WI38 (cell line): Measurements from ENCODE around the gene TNFRSF4.

Experiments used
- H3K4me3 ChIP-seq: 2 replicates; pipeline ENCODE4 v1.5.1; 2011; ENCODE audit warnings: low read depth, mild to moderate bottlenecking, control low read depth, low read length
- TF ChIP-seq, protein P1 (sequence below): IDR thresholded peaks from 2 replicates; pipeline ENCODE4 v1.5.1; 2012; ENCODE audit warnings: low read depth, mild to moderate bottlenecking, control low read depth, low read length

Gene TNFRSF4

DNA sequence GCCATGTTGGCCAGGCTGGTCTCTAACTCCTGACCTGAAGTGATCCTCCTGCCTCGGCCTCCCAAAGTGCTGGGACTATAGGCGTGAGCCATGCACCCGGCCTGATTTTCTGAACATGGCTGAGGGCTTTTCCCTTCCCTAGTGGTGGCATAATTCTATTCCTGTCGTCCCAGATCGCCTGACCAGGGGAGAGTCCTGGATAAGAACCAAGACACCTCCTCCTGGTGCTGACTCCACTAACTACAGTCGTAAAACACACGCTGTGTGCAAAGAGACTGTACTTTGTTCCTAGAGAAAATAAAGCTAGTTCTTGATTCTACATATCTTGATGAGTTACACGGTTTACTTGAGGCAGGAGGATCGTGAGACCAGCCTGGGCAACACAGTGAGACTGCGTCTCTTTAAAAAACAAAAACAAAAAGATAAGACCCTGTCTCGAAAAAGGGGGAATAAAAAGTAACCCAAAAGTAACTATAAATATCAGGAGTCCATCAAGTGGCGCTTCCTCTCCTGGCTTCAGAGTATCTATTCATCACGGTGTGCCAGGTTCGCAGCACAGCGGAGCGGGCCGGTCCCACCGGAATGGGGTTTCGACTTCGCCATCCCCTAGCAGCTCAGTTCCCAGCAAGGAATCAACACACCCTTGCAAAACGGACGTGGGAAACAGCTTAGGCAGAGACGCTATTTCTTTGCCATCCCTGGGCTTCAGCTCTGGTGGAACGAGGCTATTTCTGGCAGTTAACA, 16.9 kb upstream of the TNFRSF4 start:
- TF ChIP-seq, protein P1, sequence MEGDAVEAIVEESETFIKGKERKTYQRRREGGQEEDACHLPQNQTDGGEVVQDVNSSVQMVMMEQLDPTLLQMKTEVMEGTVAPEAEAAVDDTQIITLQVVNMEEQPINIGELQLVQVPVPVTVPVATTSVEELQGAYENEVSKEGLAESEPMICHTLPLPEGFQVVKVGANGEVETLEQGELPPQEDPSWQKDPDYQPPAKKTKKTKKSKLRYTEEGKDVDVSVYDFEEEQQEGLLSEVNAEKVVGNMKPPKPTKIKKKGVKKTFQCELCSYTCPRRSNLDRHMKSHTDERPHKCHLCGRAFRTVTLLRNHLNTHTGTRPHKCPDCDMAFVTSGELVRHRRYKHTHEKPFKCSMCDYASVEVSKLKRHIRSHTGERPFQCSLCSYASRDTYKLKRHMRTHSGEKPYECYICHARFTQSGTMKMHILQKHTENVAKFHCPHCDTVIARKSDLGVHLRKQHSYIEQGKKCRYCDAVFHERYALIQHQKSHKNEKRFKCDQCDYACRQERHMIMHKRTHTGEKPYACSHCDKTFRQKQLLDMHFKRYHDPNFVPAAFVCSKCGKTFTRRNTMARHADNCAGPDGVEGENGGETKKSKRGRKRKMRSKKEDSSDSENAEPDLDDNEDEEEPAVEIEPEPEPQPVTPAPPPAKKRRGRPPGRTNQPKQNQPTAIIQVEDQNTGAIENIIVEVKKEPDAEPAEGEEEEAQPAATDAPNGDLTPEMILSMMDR, result no peak
- H3K4me3 ChIP-seq, result peak overlapping the region; percentile 88

DNA sequence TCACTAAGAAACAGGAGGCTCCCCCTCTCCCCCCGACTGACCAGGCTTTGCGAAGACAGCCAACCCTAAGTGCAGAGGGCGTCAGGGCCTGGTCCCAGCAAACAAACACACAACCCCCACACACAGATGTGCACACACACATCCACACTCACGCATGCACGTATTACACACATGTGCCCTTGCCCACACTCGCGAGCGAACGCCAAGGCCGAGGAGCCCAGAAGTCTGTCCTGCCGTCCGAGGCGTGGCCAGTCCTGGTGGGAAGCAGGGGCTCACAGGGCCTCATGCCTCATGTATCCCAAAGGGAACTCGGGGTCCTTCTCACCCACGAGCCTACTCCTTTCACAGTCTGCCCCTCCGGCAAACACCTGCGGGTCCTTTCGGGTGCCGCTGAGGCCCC, 15.8 kb upstream of the TNFRSF4 start:
- TF ChIP-seq, protein P1, result no peak
- no peak overlapping the region for H3K4me3 ChIP-seq

DNA sequence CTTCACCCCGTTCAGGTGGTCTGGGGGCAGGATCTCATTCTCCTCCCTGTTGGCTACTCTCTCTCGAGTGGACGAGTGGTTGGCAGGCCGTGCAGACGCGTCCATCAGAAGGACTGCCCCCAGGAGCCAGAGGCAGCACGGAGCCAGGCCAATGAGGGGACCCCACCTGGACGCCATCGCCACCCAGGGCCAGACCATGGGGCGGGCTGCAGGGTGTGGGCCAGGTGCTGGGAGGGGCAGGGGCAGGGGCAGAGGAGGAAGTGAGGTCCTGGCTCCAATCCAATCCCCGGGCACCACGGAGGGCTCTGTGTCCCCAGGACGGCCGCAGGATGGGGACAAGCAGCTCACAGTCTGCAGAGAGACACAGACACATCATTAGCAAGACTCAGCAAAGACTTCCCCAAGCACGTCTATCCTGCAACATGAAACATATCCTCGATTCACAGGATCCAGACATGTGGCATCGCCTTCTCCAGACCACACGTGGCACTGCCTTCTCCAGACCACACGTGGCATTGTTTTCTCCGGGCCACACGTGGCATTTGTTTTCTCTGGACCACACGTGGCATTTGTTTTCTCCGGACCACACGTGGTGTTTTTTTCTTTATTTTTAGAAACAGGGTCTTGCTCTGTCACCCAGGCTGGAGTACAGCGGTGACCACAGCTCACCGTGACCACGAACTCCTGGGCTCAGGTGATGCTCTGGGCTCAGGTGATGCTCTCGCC, 14.8 kb upstream of the TNFRSF4 start:
- TF ChIP-seq, protein P1, result no peak
- no peak overlapping the region for H3K4me3 ChIP-seq

DNA sequence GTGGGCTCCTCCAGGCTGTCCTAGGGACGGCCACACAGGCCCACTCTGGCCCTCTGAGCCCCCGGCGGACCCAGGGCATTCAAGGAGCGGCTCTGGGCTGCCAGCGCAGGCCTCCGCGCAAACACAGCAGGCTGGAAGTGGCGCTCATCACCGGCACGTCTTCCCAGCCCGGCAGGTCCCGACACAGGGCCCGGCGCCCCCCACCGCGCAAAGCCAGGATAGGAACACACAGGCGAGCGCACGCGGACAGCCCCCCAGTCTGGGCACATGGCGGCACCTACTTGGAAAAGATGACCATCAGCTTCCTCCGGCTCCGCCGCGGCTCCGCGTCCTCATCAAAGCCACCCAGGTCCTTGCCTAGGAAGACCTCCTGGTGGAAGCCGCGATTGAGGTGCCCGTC, 14.2 kb upstream of the TNFRSF4 start:
- no peak overlapping the region for H3K4me3 ChIP-seq
- TF ChIP-seq, protein P1, result no peak

DNA sequence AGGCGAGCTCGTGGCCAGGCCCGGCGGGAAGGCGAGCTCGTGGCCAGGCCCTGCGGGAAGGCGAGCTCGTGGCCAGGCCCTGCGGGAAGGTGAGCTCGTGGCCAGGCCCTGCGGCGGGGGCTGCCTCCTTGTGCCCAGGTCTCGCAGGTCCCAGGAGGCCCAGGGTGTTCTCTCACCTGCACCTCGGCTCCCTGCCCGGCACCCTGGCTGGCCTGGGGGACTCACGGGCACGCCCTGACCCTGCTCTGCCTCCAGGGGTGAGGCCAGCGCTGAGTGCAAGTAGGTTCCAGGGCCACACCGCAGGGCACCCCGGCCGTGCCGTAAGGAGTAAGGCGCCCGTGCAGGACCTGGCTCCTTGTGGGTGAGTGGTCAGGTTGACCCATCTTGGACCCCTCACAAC, 13.4 kb upstream of the TNFRSF4 start:
- TF ChIP-seq, protein P1, result no peak
- H3K4me3 ChIP-seq, result no peak overlapping the region

DNA sequence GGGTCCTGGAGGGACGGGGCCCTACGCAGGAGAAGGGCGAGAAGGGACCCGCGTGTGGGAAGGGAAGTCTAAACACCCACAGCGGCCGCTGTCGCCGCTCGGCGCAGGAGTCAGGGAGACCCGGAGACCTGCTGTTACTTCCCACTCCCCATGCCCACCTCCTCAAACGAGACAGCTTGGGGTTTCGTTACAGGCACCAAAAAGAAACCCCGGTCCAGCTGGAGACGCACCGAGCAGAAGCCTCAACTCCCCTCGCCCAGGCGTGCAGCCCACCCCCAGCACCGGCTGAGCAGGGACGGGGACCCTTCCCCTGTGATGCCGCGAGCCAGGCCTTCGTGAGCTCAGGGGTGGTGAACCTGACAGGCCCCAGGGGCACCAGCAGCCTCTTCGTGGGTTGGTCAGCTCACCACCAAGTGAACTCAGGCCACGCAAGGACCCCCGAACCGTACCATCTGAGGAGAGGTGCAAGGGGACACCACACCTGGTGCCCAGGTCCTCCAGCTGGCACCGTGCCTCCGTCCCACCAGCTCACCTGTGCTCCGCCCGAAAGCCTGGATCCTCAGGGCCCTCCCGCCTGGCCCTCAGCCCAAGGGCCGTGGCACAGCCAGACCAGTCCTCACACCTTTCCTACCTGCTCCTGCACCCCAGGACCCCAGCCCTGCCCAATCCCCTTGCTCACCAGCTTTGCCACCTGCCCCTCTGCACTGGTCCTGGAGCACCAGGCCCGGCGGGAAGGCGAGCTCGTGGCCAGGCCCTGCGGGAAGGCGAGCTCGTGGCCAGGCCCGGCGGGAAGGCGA, 12.8 kb upstream of the TNFRSF4 start:
- TF ChIP-seq, protein P1, result no peak
- no peak overlapping the region for H3K4me3 ChIP-seq
